ENCODE results near the gene GRM1.

- no peak for TF ChIP-seq POLR2A (IDR thresholded peaks at IDR 0.05)
- no peak for TF ChIP-seq CTCF (IDR thresholded peaks at IDR 0.05)
- TF ChIP-seq EP300 (IDR thresholded peaks at IDR 0.05), result no peak
- TF ChIP-seq POLR2AphosphoS5 (IDR thresholded peaks at IDR 0.05), result no peak
These were observed 281.8 kb downstream of the GRM1 start for GRCh38 chr6:146310628-146311027.
